ENCODE data around the gene RANBP17.

The RANBP17 gene

DNA sequence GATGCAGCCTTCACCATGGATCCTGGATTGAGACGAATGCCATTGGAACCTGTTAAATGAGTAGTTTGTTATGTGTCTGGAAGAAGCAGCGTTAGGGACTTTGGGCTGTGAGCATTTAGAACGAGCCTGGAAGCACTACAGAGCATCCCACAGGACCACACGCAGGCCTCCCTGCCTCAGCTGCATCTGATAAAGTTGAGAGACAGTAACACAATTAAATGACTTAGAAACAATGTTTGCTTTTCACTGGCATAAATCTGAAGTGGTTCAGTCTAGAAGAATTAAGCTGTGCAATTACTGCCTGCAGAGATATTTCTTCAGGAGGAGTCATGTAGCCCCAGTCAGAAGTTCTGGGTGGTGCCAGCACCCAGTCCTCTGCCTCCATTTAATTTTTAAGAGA lies 437.4 kb downstream of the RANBP17 start:
- TF ChIP-seq, protein P1, sequence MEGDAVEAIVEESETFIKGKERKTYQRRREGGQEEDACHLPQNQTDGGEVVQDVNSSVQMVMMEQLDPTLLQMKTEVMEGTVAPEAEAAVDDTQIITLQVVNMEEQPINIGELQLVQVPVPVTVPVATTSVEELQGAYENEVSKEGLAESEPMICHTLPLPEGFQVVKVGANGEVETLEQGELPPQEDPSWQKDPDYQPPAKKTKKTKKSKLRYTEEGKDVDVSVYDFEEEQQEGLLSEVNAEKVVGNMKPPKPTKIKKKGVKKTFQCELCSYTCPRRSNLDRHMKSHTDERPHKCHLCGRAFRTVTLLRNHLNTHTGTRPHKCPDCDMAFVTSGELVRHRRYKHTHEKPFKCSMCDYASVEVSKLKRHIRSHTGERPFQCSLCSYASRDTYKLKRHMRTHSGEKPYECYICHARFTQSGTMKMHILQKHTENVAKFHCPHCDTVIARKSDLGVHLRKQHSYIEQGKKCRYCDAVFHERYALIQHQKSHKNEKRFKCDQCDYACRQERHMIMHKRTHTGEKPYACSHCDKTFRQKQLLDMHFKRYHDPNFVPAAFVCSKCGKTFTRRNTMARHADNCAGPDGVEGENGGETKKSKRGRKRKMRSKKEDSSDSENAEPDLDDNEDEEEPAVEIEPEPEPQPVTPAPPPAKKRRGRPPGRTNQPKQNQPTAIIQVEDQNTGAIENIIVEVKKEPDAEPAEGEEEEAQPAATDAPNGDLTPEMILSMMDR (IDR thresholded peaks at IDR 0.05; ENCODE audit: insufficient read depth, low read depth, low read length, missing control alignments), result no peak
- DNase-seq (ENCODE audit: low read depth), result no peak
- H3K4me3 ChIP-seq (ENCODE audit: low read depth, low read length), result no peak overlapping the region

DNA sequence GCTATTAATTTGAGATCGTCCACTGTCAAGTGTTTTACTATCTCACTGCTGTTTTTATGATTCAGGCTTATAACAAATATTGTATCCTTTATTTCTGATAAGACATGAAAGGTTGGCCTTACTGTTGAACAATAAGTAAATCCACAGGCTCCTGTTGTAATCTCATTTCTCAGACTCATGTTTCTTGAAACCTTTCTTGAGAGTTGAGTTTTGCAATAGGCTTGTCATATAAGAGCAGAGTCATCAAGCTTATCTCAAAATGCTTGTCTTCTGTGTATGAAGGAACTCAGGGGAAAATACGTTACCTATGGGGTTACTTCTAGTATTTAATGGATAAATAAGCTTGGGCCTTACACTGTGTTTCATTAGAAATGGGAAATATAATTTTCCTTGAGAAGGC lies 438.0 kb downstream of the RANBP17 start:
- TF ChIP-seq, protein P1 (IDR thresholded peaks at IDR 0.05; ENCODE audit: insufficient read depth, low read depth, low read length, missing control alignments), result no peak
- DNase-seq (ENCODE audit: low read depth), result no peak
- H3K4me3 ChIP-seq (ENCODE audit: low read depth, low read length), result no peak overlapping the region

DNA sequence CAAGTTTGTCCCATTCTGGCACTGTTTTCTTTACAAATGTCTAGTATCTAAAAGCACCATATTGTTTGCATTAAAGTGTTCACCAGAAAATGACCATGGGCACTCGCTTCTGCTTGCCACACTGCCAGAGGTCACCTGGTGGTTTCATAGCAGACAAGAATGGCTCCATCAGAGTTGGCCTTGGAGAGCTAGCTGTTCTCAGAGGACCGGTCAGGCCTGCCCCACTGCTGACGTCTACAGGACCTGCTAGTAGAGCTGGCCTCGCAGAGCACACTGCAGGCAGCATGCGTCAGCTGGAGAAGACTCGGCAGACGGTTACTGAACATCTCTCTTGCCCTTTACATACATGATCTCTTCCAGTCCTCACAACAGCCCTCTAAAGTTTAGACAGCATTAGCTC lies 438.5 kb downstream of the RANBP17 start:
- DNase-seq (ENCODE audit: low read depth), result no peak
- H3K4me3 ChIP-seq (ENCODE audit: low read depth, low read length), result no peak overlapping the region
- TF ChIP-seq, protein P1 (IDR thresholded peaks at IDR 0.05; ENCODE audit: insufficient read depth, low read depth, low read length, missing control alignments), result no peak

DNA sequence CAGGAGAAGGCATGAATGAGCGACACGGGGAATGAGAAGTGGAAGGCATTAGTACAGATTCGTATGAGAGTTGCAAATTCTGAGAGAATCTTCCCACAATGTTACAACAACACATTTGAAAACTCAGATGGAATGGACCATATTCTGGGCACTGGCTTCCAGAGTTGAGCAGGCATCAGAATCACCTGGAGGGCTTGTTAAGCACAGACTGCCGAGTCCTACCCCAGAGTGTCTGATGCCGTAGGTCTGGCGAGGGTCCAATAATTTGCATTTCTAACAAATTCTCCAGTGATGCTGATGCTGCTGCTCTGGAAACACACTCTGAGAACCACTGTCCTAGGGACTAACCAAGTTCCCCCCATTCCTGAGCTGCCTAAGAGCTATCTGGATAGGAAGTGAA lies 444.3 kb downstream of the RANBP17 start:
- TF ChIP-seq, protein P1 (IDR thresholded peaks at IDR 0.05; ENCODE audit: insufficient read depth, low read depth, low read length, missing control alignments), result no peak
- no peak for DNase-seq (ENCODE audit: low read depth)
- H3K4me3 ChIP-seq (ENCODE audit: low read depth, low read length), result no peak overlapping the region

DNA sequence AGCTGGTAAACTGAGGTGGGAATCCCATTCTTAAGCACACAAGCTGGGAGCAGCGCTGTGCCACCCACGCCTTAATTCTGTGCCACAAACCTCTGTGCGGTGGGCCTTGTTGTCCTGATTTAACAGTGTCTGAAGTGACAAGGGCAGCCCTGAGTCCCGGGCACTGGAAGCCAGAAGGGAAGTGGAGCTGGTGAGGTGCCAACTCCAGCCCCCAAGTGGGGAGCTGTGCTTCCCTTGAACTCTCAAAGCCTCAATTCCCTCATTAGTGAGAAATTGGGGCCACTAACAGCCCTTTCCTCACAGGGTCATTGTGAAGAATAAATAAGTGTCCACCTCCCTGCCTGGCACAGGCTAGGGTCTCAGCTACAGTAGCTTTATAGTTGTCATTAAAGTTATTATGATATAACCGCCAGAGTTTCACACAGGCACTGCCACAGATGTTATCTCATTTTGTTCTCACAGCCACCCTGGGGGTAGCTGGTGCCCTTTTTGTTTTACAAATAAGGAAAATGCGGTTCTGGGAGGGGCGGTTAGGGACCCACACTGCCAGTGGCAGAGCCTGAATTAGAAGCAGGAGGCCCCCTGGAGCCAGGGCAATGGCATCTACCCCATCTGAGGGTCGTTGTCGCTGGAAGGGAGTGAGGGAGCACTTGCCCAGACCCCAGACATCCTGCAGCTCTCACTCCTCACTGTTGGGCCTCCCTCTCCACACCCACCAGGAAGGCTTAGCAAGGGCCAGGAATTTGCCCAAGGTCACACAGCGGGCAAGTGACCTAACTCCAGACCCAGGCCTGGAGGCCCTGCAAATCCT lies 445.2 kb downstream of the RANBP17 start:
- DNase-seq (ENCODE audit: low read depth), result no peak
- H3K4me3 ChIP-seq (ENCODE audit: low read depth, low read length), result no peak overlapping the region
- TF ChIP-seq, protein P1 (IDR thresholded peaks at IDR 0.05; ENCODE audit: insufficient read depth, low read depth, low read length, missing control alignments), result no peak

DNA sequence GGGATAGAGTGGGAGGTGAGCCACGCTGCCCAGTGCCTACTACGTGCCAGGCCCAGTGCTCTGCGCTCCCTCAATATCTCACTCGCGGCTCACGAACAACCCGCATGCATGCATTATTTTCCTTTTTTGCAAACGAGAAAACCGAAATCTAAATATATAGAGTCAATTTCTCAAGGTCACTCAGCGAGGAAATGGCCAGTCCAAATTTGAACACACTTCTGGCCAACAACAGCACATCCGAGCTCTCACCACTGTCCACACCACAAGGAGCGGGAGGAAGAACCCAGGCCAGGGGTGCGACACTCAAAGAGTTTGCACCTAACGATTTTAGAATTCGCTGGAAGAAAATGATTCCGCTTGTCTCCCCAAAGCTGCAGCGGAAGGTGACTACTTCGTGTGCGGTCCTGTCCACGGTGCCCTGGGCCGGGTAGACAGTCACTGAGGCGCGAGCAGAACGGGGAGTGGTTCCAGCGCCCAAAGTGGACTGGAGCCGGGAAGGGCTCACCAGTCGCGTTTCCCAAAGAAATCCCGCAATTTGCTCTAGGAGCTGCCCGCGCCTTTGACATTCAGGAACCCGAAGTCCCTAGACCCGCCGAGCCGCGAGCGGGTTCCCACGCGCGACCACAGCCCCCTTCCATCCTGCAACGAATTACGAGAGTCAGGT lies 446.1 kb downstream of the RANBP17 start:
- DNase-seq (ENCODE audit: low read depth), result no peak
- TF ChIP-seq, protein P1 (IDR thresholded peaks at IDR 0.05; ENCODE audit: insufficient read depth, low read depth, low read length, missing control alignments), result no peak
- no peak overlapping the region for H3K4me3 ChIP-seq (ENCODE audit: low read depth, low read length)

Data from GM12865 (cell line).